CD8-positive, alpha-beta memory T cell (primary cell): ENCODE measurements around the gene C8B. TPM values are rescaled to one million over a fixed set of nuclear protein-coding genes. Genes with fewer than 3 reads are reported as not detected.

Source experiments
- CTCF ChIA-PET: fragments of 350-600 bp; sonication (Branson Sonifier 250); formaldehyde crosslinking; loops from one replicate; lab custom pipeline; 2021; ENCODE audit warnings: antibody characterized with exemption; lab: Charles Lee
- POLR2A ChIA-PET: fragments of 350-600 bp; sonication (Branson Sonifier 250); formaldehyde crosslinking; loops from one replicate; lab custom pipeline; 2021; ENCODE audit warnings: antibody characterized with exemption; lab: Charles Lee
- DNase-seq, 5 donors: peaks; one replicate each; pipeline versions ENCODE4 v3.0.0 to v3.0.0-alpha.2; 2020 to 2022; ENCODE audit warnings: mixed read lengths in 1 of 5
- H3K27ac ChIP-seq: one replicate; pipeline ENCODE4 v1.7.0; 2013; ENCODE audit warnings: low read depth, mild to moderate bottlenecking, low read length, moderate library complexity
- H3K27me3 ChIP-seq: 2 replicates; pipeline ENCODE4 v1.7.0; 2013; ENCODE audit warnings: low read length, mild to moderate bottlenecking; ENCODE audit not compliant: insufficient read depth, poor library complexity, severe bottlenecking
- H3K36me3 ChIP-seq: 2 replicates; pipeline ENCODE4 v1.7.0; 2013; ENCODE audit warnings: mild to moderate bottlenecking, low read length, moderate library complexity; ENCODE audit not compliant: insufficient read depth
- H3K4me1 ChIP-seq: 2 replicates; pipeline ENCODE4 v1.7.0; 2013; ENCODE audit warnings: mild to moderate bottlenecking, low read length, moderate library complexity; ENCODE audit not compliant: insufficient read depth
- H3K4me3 ChIP-seq: 2 replicates; pipeline ENCODE4 v1.7.0; 2013; ENCODE audit warnings: mild to moderate bottlenecking, low read length
- H3K9me3 ChIP-seq: 2 replicates; pipeline ENCODE4 v1.7.0; 2013; ENCODE audit warnings: mild to moderate bottlenecking, low read length
- H3K27ac Mint-ChIP-seq, 8 donors: one replicate each; pipeline ENCODE4 v1.8.0; 2020 to 2021; ENCODE audit warnings: mixed read lengths in 8 of 8, mild to moderate bottlenecking in 6 of 8, inconsistent platforms in 3 of 8, moderate library complexity in 3 of 8
- H3K27me3 Mint-ChIP-seq, 2 donors: one replicate each; pipeline ENCODE4 v1.8.0; 2020 to 2021; ENCODE audit warnings: mixed read lengths in 2 of 2, mild to moderate bottlenecking in 1 of 2, moderate library complexity in 1 of 2
- H3K36me3 Mint-ChIP-seq, 3 donors: one replicate each; pipeline ENCODE4 v1.8.0; 2020 to 2021; ENCODE audit warnings: mixed read lengths in 3 of 3, inconsistent platforms in 1 of 3, mild to moderate bottlenecking in 1 of 3
- H3K4me1 Mint-ChIP-seq, 3 donors: one replicate each; pipeline ENCODE4 v1.8.0; 2020 to 2021; ENCODE audit warnings: mixed read lengths in 3 of 3, inconsistent platforms in 1 of 3, mild to moderate bottlenecking in 1 of 3
- H3K4me3 Mint-ChIP-seq, 7 donors: one replicate each; pipeline ENCODE4 v1.8.0; 2020 to 2021; ENCODE audit warnings: mixed read lengths in 7 of 7, mild to moderate bottlenecking in 6 of 7, moderate library complexity in 4 of 7, inconsistent platforms in 2 of 7
- H3K9me3 Mint-ChIP-seq, 5 donors: one replicate each; pipeline ENCODE4 v1.8.0; 2020 to 2022; ENCODE audit warnings: mixed read lengths in 5 of 5, mild to moderate bottlenecking in 3 of 5, moderate library complexity in 2 of 5, inconsistent platforms in 1 of 5
- polyA plus RNA-seq: library from polyadenylated mRNA; unstranded; fragments of 300-500 nt; fragmentation: Illumina TruSeq; gene quantifications from one replicate; pipeline ENCODE4 v1.2.3, GENCODE V29; 2021
- total RNA-seq, 2 experiments: library from RNA; stranded (reverse); gene quantifications; one replicate each; pipeline ENCODE4 v1.2.3, GENCODE V29; 2021

Gene C8B
- total and polyA plus RNA-seq, 3 experiments from 2014 or later, result not detected

DNA sequence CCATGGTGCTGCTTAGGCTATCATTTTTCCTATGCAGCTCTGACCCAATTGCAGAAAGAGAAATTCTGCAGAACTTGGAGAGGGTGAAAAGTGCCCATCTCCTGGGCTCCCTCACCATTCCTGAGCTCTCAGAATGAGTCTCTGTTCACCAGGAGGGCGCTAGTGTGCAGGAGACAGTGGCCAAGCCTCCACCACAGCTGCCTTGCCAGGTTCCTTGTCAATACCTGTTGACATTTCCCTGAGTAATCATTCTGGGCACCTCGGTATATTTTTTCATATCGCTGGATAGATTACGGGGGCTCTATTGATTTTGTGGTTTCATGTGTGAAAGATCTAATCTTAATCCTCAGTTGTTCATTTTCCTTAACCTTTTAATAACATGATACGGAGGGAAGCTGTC is 13.0 kb upstream of the C8B start:
- Mint-ChIP-seq H3K27ac (no peak overlapping the region), H3K27me3 (peaks cover 0 to 3% of the 10 kb centered on the region in 2 donors), H3K4me1 (peaks cover 0 to 5% (median 2%) of the 10 kb centered on the region in 3 donors), H3K4me3 (no peak overlapping the region), H3K9me3 (no peaks in the 10 kb centered on the region), H3K36me3 (no peaks in the 10 kb centered on the region)
- ChIA-PET POLR2A (no interaction called here), CTCF (no interaction called here)
- H3K36me3 ChIP-seq, result no peaks in the 10 kb centered on the region
- H3K4me3 ChIP-seq, result no peak overlapping the region
- DNase-seq, result no peak
- no peaks in the 10 kb centered on the region for H3K4me1 ChIP-seq
- no peaks in the 10 kb centered on the region for H3K27me3 ChIP-seq
- no peak overlapping the region for H3K27ac ChIP-seq
- no peaks in the 10 kb centered on the region for H3K9me3 ChIP-seq

DNA sequence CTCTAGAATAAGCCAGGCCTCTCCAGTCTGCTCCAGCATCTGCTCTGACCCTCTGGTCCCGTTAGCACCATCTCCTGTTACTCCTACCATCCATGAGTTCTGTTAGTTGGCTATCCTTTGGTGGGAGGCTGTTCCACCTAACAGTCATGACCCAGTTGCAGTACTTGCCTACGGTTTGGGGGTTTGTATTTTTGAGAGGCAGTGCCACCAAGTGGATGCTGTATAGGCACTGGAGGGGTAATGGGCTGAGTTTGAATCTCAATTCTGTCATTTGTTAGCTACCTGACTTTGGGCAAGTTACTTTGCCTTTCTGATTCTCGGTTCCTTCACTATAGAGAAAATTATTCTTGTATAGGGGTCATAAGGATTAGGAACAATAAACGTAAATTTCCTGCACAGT is 12.1 kb upstream of the C8B start:
- DNase-seq, result no peak
- no peak overlapping the region for H3K27ac Mint-ChIP-seq
- peaks cover 0 to 3% of the 10 kb centered on the region in 2 donors for H3K27me3 Mint-ChIP-seq
- Histone ChIP-seq H3K4me3 (no peak overlapping the region), H3K36me3 (no peaks in the 10 kb centered on the region), H3K9me3 (no peaks in the 10 kb centered on the region), H3K27ac (no peak overlapping the region), H3K4me1 (no peaks in the 10 kb centered on the region), H3K27me3 (no peaks in the 10 kb centered on the region)
- no peak overlapping the region for H3K4me3 Mint-ChIP-seq
- no peaks in the 10 kb centered on the region for H3K36me3 Mint-ChIP-seq
- no peaks in the 10 kb centered on the region for H3K9me3 Mint-ChIP-seq
- CTCF ChIA-PET, result no interaction called here
- POLR2A ChIA-PET, result no interaction called here
- peaks cover 0 to 5% (median 3%) of the 10 kb centered on the region in 3 donors for H3K4me1 Mint-ChIP-seq

GRCh38 chr1:56975446-56975845 is 9.6 kb upstream of the C8B start:
- ChIA-PET POLR2A (no interaction called here), CTCF (no interaction called here)
- H3K27ac Mint-ChIP-seq, result peak overlapping the region in 4 of 8 donors; percentile 11 to 76 (median 28)
- no peaks in the 10 kb centered on the region for H3K36me3 Mint-ChIP-seq
- H3K4me3 Mint-ChIP-seq, result peak overlapping the region in 1 of 7 donors; percentile 34
- H3K4me1 Mint-ChIP-seq, result peaks cover 0 to 5% (median 3%) of the 10 kb centered on the region in 3 donors
- Histone ChIP-seq H3K4me1 (no peaks in the 10 kb centered on the region), H3K9me3 (no peaks in the 10 kb centered on the region), H3K4me3 (no peak overlapping the region), H3K27ac (no peak overlapping the region), H3K27me3 (no peaks in the 10 kb centered on the region), H3K36me3 (no peaks in the 10 kb centered on the region)
- H3K27me3 Mint-ChIP-seq, result peaks cover 0 to 2% of the 10 kb centered on the region in 2 donors
- DNase-seq, result no peak
- H3K9me3 Mint-ChIP-seq, result peaks cover 0 to 1% (median 0%) of the 10 kb centered on the region in 5 donors

- Histone ChIP-seq H3K27me3 (no peaks in the 10 kb centered on the region), H3K27ac (no peak overlapping the region), H3K9me3 (no peaks in the 10 kb centered on the region), H3K4me1 (no peaks in the 10 kb centered on the region), H3K36me3 (no peaks in the 10 kb centered on the region), H3K4me3 (no peak overlapping the region)
- Mint-ChIP-seq H3K4me3 (no peak overlapping the region), H3K27ac (peak overlapping the region in 1 of 8 donors; percentile 55), H3K36me3 (no peaks in the 10 kb centered on the region), H3K9me3 (peaks cover 0 to 3% (median 0%) of the 10 kb centered on the region in 5 donors), H3K4me1 (peaks cover 0 to 5% (median 3%) of the 10 kb centered on the region in 3 donors), H3K27me3 (peaks cover 0 to 2% of the 10 kb centered on the region in 2 donors)
- ChIA-PET CTCF (no interaction called here), POLR2A (no interaction called here)
- DNase-seq, result no peak
Measured at GRCh38 chr1:56973923-56974742, 8.3 kb upstream of the C8B start.

GRCh38 chr1:56972976-56973375 is 7.2 kb upstream of the C8B start:
- H3K36me3 ChIP-seq, result no peaks in the 10 kb centered on the region
- Mint-ChIP-seq H3K36me3 (no peaks in the 10 kb centered on the region), H3K4me1 (peaks cover 0 to 5% (median 3%) of the 10 kb centered on the region in 3 donors), H3K27me3 (no peaks in the 10 kb centered on the region), H3K27ac (no peak overlapping the region), H3K9me3 (peaks cover 0 to 3% (median 3%) of the 10 kb centered on the region in 5 donors), H3K4me3 (no peak overlapping the region)
- ChIA-PET CTCF (no interaction called here), POLR2A (no interaction called here)
- H3K4me1 ChIP-seq, result no peaks in the 10 kb centered on the region
- no peaks in the 10 kb centered on the region for H3K27me3 ChIP-seq
- H3K27ac ChIP-seq, result no peak overlapping the region
- DNase-seq, result no peak
- H3K4me3 ChIP-seq, result no peak overlapping the region
- H3K9me3 ChIP-seq, result no peaks in the 10 kb centered on the region

- no peak overlapping the region for H3K4me3 Mint-ChIP-seq
- H3K27me3 Mint-ChIP-seq, result no peaks in the 10 kb centered on the region
- peaks cover 0 to 3% (median 3%) of the 10 kb centered on the region in 5 donors for H3K9me3 Mint-ChIP-seq
- no peaks in the 10 kb centered on the region for H3K4me1 ChIP-seq
- H3K27ac ChIP-seq, result no peak overlapping the region
- ChIA-PET CTCF (no interaction called here), POLR2A (no interaction called here)
- peaks cover 0 to 4% (median 3%) of the 10 kb centered on the region in 3 donors for H3K4me1 Mint-ChIP-seq
- DNase-seq, result no peak
- no peaks in the 10 kb centered on the region for H3K36me3 Mint-ChIP-seq
- peak overlapping the region in 1 of 8 donors; percentile 32 for H3K27ac Mint-ChIP-seq
- no peaks in the 10 kb centered on the region for H3K27me3 ChIP-seq
- no peaks in the 10 kb centered on the region for H3K36me3 ChIP-seq
- H3K9me3 ChIP-seq, result no peaks in the 10 kb centered on the region
- no peak overlapping the region for H3K4me3 ChIP-seq
Measured at GRCh38 chr1:56970280-56970679, 4.5 kb upstream of the C8B start.

DNA sequence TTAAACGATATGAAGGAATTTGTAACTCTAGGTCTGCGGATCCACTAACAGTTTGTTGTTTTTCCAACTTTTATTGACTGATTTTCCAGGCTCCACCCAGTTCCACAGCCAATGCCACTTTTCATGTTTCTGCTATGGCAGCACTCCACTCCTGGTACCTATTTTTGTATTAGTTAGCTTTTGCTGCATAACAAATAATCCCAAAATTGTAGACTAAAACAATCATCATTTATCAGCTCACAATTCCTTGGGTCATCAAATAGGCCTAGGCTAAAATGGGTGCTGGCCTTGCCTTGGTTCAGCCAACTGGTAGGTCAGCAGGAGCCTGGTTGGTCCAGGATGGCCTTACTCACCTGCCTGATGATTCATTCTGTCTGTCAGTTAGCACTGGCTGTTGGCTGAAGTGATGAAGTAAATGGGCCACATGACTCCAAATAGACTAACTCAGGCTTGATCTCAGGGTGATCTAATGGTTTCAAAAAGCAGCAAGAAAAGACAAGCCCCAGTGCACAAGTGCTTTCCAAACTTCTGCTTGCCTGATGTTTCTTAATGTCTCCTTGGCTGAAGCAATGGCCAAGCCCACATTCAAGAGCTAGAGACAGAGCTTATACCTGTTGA is 3.2 kb upstream of the C8B start:
- peak overlapping the region in 1 of 7 donors; percentile 15 for H3K4me3 Mint-ChIP-seq
- CTCF ChIA-PET, result no interaction called here
- no peaks in the 10 kb centered on the region for H3K4me1 ChIP-seq

More for the DNA sequence above, 3.2 kb upstream of the C8B start:
- Mint-ChIP-seq H3K27me3 (no peaks in the 10 kb centered on the region), H3K9me3 (peaks cover 0 to 3% (median 3%) of the 10 kb centered on the region in 5 donors), H3K4me1 (peaks cover 0 to 1% (median 0%) of the 10 kb centered on the region in 3 donors), H3K27ac (no peak overlapping the region), H3K36me3 (no peaks in the 10 kb centered on the region)
- no peak overlapping the region for H3K27ac ChIP-seq
- H3K27me3 ChIP-seq, result no peaks in the 10 kb centered on the region
- DNase-seq, result no peak
- no peaks in the 10 kb centered on the region for H3K9me3 ChIP-seq
- POLR2A ChIA-PET, result no interaction called here
- H3K36me3 ChIP-seq, result no peaks in the 10 kb centered on the region
- no peak overlapping the region for H3K4me3 ChIP-seq
